Astrocyte (in vitro differentiated cells and primary cell): ENCODE results near the gene FUOM.

Source experiments
- EZH2 ChIP-seq: IDR thresholded peaks from 2 replicates; pipeline ENCODE4 v1.6.1; 2012; ENCODE audit warnings: mild to moderate bottlenecking, low read length, inconsistent platforms; ENCODE audit not compliant: insufficient read depth
- TF ChIP-seq, protein P1 (sequence below): IDR thresholded peaks from 2 replicates; pipeline ENCODE4 v1.5.1; 2011; ENCODE audit warnings: low read depth, mild to moderate bottlenecking, inconsistent platforms, low read length, moderate library complexity; ENCODE audit not compliant: insufficient read depth

DNA sequence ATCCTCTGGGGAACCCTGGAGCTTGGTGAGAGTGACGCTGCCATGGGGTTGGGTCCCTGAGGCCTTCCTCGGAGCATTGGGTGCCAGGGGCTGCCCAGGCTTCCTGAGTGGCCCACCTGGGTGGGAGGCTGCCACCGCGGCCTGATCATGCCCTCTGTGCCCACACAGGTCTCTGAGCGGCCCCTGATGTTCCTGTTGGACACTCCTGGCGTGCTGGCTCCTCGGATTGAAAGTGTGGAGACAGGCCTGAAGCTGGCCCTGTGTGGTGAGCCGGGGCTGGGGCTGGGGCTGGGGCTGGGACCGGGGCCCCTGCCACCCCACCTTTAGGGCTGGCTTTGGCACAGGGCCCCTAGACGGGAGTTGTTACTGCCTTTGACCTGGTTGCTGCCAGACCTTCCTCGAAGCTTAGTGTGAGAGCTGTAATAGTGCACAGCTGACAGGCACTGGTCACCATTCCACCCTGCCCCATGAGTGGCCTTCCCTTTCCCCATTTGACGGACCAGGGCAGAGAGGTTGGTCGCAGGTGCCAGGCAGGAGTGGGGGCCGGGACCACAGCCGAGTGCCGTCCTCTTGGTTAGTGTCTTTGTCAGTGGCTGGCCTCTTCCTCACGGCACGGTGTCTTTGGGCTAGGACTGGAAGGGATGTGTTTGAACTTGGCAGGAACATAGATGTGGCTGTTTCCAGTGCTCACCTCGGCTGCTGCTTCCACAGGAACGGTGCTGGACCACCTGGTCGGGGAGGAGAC is 44.3 kb upstream of the FUOM start:
- TF ChIP-seq, protein P1, sequence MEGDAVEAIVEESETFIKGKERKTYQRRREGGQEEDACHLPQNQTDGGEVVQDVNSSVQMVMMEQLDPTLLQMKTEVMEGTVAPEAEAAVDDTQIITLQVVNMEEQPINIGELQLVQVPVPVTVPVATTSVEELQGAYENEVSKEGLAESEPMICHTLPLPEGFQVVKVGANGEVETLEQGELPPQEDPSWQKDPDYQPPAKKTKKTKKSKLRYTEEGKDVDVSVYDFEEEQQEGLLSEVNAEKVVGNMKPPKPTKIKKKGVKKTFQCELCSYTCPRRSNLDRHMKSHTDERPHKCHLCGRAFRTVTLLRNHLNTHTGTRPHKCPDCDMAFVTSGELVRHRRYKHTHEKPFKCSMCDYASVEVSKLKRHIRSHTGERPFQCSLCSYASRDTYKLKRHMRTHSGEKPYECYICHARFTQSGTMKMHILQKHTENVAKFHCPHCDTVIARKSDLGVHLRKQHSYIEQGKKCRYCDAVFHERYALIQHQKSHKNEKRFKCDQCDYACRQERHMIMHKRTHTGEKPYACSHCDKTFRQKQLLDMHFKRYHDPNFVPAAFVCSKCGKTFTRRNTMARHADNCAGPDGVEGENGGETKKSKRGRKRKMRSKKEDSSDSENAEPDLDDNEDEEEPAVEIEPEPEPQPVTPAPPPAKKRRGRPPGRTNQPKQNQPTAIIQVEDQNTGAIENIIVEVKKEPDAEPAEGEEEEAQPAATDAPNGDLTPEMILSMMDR, result no peak
- TF ChIP-seq EZH2, result no peak
